PC-9 (cell line): ENCODE measurements around the gene SPATA6. TPM values are rescaled to one million over a fixed set of nuclear protein-coding genes. Genes with fewer than 3 reads are reported as not detected.

ENCODE experiments used
- BruUV-seq: library from RNA; stranded (reverse); fragments of 400-500 nt; replicated peaks from 2 replicates; lab custom pipeline; 2021; lab: Mats Ljungman, UMichigan
- CTCF ChIA-PET: fragments of 300-600 bp; sonication (Branson Sonifier 250); formaldehyde crosslinking; loops from one replicate; lab custom pipeline; 2022; ENCODE audit warnings: antibody characterized with exemption; lab: Charles Lee
- POLR2A ChIA-PET: fragments of 300-600 bp; sonication (Branson Sonifier 250); formaldehyde crosslinking; loops from one replicate; lab custom pipeline; 2022; ENCODE audit warnings: antibody characterized with exemption; ENCODE audit not compliant: unreplicated experiment; lab: Charles Lee
- DNase-seq, 2 experiments: peaks; one replicate each; pipeline versions ENCODE4 v3.0.0 to v3.0.0-alpha.2; 2015 to 2022; ENCODE audit warnings: mixed read lengths in 1 of 2
- H2AFZ ChIP-seq: fragments of 200-600 bp; sonication (generic); 2 replicates; pipeline ENCODE4 v1.8.1; 2017; ENCODE audit warnings: antibody characterized with exemption
- H3F3A ChIP-seq: fragments of 200-600 bp; sonication (generic); 2 replicates; pipeline ENCODE4 v1.8.1; 2017; ENCODE audit warnings: antibody characterized with exemption, mild to moderate bottlenecking, low read depth; ENCODE audit not compliant: insufficient read depth
- H3K27ac ChIP-seq: fragments of 200-600 bp; sonication (generic); 2 replicates; pipeline ENCODE4 v1.6.1; 2016; ENCODE audit warnings: mixed run types
- H3K27me3 ChIP-seq: fragments of 200-600 bp; sonication (generic); 2 replicates; pipeline ENCODE4 v1.6.1; 2016; ENCODE audit warnings: low read depth, mixed run types; ENCODE audit not compliant: insufficient read depth
- H3K36me3 ChIP-seq: fragments of 200-600 bp; sonication (generic); 2 replicates; pipeline ENCODE4 v1.6.1; 2016; ENCODE audit warnings: low read depth, mixed run types
- H3K4me1 ChIP-seq: fragments of 200-600 bp; sonication (generic); replicated peaks from 2 replicates; pipeline ENCODE4 v1.6.1; 2016; ENCODE audit warnings: mixed run types; ENCODE audit not compliant: insufficient read depth
- H3K4me2 ChIP-seq: fragments of 200-600 bp; sonication (generic); 2 replicates; pipeline ENCODE4 v1.6.1; 2017; ENCODE audit warnings: mixed run types
- H3K4me3 ChIP-seq: fragments of 200-600 bp; sonication (generic); 2 replicates; pipeline ENCODE4 v1.6.1; 2016; ENCODE audit warnings: mixed run types
- H3K79me2 ChIP-seq: fragments of 200-600 bp; sonication (generic); 2 replicates; pipeline ENCODE4 v1.6.1; 2017; ENCODE audit warnings: low read depth, mixed run types
- H3K9me2 ChIP-seq: fragments of 200-600 bp; sonication (generic); 2 replicates; pipeline ENCODE4 v1.8.1; 2017; ENCODE audit warnings: mild to moderate bottlenecking; ENCODE audit not compliant: insufficient read depth
- H3K9me3 ChIP-seq: fragments of 200-600 bp; sonication (generic); 2 replicates; pipeline ENCODE4 v1.8.1; 2016; ENCODE audit warnings: low read depth; ENCODE audit not compliant: insufficient read depth
- H4K20me1 ChIP-seq: fragments of 200-600 bp; sonication (generic); 2 replicates; pipeline ENCODE4 v1.8.1; 2017; ENCODE audit not compliant: insufficient read depth
- CTCF ChIP-seq: fragments of 200-600 bp; sonication (generic); conservative IDR thresholded peaks from 2 replicates; pipeline ENCODE4 v1.6.1; 2017; ENCODE audit warnings: mixed run types, antibody characterized with exemption, mild to moderate bottlenecking, moderate library complexity
- EZH2 ChIP-seq: fragments of 200-600 bp; sonication (generic); IDR thresholded peaks from 2 replicates; pipeline ENCODE4 v1.8.0; 2017; ENCODE audit warnings: antibody characterized with exemption, low read depth
- intact Hi-C: fragments of 100-400 bp; cut with micrococcal nuclease; formaldehyde crosslinking; loops from one replicate; pipeline ENCODE4 v1.10.0; 2022; ENCODE audit not compliant: unreplicated experiment
- total RNA-seq: library from RNA; stranded (reverse); gene quantifications from 2 replicates; pipeline ENCODE4 v1.2.3, GENCODE V29; 2021

Gene SPATA6
- total RNA-seq, 1 experiment from 2014 or later, result not detected

DNA sequence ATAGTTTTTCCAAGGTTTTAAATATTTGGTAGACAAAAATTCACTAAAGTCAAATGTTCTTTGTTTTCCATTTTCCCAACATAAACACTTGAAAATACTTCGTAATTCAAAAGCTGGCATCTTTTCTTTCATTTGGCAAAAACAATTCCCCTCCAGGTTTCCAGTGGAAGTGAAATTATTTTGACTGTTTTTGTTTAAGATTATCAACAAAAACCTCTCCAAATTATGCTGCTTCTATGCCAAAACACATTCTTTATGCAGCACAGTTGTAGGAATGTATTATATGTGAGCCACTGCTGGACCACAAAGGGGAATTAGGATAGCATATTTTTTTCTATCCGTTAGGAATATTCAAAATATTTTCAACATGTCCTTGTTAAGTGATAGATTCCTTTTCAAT is 205.4 kb downstream of the SPATA6 start:
- H3F3A ChIP-seq, result no peaks in the 10 kb centered on the region
- ChIA-PET POLR2A (no interaction called here), CTCF (no interaction called here)
- no peak overlapping the region for H2AFZ ChIP-seq
- no peaks in the 10 kb centered on the region for H3K4me1 ChIP-seq
- H3K27me3 ChIP-seq, result peaks cover 2% of the 10 kb centered on the region; the same call in 1 of the 2 replicates
- H3K36me3 ChIP-seq, result no peaks in the 10 kb centered on the region
- no peaks in the 10 kb centered on the region for H3K9me2 ChIP-seq
- no peak for DNase-seq
- TF ChIP-seq EZH2 (no peak), CTCF (no peak)
- no peaks in the 10 kb centered on the region for H3K79me2 ChIP-seq
- intact Hi-C loops, result no loop called here
- no peaks in the 10 kb centered on the region for H4K20me1 ChIP-seq
- no peak overlapping the region for H3K27ac ChIP-seq
- BruUV-seq, result no TSS peak
- no peak overlapping the region for H3K4me3 ChIP-seq
- H3K9me3 ChIP-seq, result no peaks in the 10 kb centered on the region
- no peak overlapping the region for H3K4me2 ChIP-seq

DNA sequence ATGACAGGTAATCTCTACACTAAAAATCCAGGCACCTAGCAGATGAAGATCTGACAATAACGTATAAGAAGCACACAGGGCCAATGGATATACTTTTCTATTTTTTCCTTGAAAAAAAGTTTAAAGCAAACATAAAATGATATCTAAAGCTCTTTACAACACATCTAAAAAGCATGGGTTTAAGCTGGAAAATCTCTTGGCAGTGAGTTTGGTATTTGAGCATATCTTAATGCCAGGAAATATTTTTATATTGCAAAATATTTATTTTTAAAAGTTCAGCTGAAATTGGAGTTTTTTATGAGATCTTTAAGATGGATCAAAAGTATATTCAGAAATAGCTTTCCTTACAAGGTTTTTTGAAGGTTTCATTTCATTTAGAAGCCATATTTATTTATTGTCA is 209.0 kb downstream of the SPATA6 start:
- no peak overlapping the region for H3K27ac ChIP-seq
- ChIA-PET CTCF (no interaction called here), POLR2A (no interaction called here)
- H3K9me2 ChIP-seq, result no peaks in the 10 kb centered on the region
- no peaks in the 10 kb centered on the region for H3F3A ChIP-seq
- H3K4me2 ChIP-seq, result no peak overlapping the region
- H4K20me1 ChIP-seq, result no peaks in the 10 kb centered on the region
- no TSS peak for BruUV-seq
- no peak for TF ChIP-seq CTCF
- TF ChIP-seq EZH2, result no peak
- no peak overlapping the region for H3K4me3 ChIP-seq
- no peaks in the 10 kb centered on the region for H3K9me3 ChIP-seq
- no peak overlapping the region for H2AFZ ChIP-seq
- no peaks in the 10 kb centered on the region for H3K79me2 ChIP-seq
- no peak for DNase-seq
- no peaks in the 10 kb centered on the region for H3K27me3 ChIP-seq
- intact Hi-C loops, result no loop called here
- no peaks in the 10 kb centered on the region for H3K4me1 ChIP-seq
- no peaks in the 10 kb centered on the region for H3K36me3 ChIP-seq

DNA sequence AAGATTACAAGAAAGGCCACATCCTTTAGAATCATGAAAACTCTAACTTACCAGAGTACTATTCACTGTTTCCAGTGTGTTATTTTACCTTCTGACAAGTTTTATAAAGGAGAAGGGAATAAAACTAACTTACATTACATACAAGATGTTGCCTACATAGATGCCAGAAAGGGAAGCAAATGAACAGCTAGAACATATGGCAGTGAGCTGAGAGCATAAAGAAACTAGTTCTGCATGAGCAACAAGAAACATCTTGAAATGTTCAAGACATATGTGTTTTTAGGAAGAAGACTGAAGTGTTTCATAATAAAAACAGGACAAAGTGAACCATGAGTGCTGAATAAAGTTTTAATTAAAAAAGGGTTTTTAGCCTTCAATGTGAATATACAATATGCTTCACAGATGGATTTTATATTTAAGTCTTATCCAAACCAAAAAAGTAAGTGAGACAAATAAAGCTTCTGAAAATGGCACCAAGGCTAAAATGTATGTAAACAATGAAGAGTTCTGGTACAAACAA is 210.1 kb downstream of the SPATA6 start:
- ChIA-PET CTCF (no interaction called here), POLR2A (no interaction called here)
- intact Hi-C loops, result no loop called here
- BruUV-seq, result no TSS peak
- H3K4me1 ChIP-seq, result no peaks in the 10 kb centered on the region
- no peaks in the 10 kb centered on the region for H3F3A ChIP-seq
- H4K20me1 ChIP-seq, result no peaks in the 10 kb centered on the region
- no peaks in the 10 kb centered on the region for H3K79me2 ChIP-seq
- no peak overlapping the region for H3K4me3 ChIP-seq
- H3K4me2 ChIP-seq, result no peak overlapping the region
- DNase-seq, result no peak
- no peak for TF ChIP-seq EZH2
- TF ChIP-seq CTCF, result no peak
- H3K9me2 ChIP-seq, result no peaks in the 10 kb centered on the region
- no peaks in the 10 kb centered on the region for H3K36me3 ChIP-seq
- H3K27ac ChIP-seq, result no peak overlapping the region
- no peaks in the 10 kb centered on the region for H3K9me3 ChIP-seq
- no peaks in the 10 kb centered on the region for H3K27me3 ChIP-seq
- no peak overlapping the region for H2AFZ ChIP-seq
